GM12878 (cell line): Measurements from ENCODE around the gene CKB. TPM values are rescaled to one million over a fixed set of nuclear protein-coding genes. Genes with fewer than 3 reads are reported as not detected.

Experiments
- ATF7 ChIP-seq: fragments of 450-650 bp; IDR thresholded peaks from 2 replicates; pipeline ENCODE4 v1.6.1; 2016; ENCODE audit warnings: low read depth, mild to moderate bottlenecking
- BCL11A ChIP-seq: IDR thresholded peaks from 2 replicates; pipeline ENCODE4 v1.6.1; 2011; ENCODE audit warnings: low read depth, low read length
- BHLHE40 ChIP-seq, 2 experiments: fragments of 450-650 bp in 1 of 2; IDR thresholded peaks; 2 replicates each; pipeline ENCODE4 v1.6.1; 2011 to 2017; ENCODE audit warnings: low read depth in 2 of 2, borderline replicate concordance in 1 of 2, improper control_type of control experiment in 1 of 2, low read length in 1 of 2, mild to moderate bottlenecking in 1 of 2
- CHD2 ChIP-seq: IDR thresholded peaks from 2 replicates; pipeline ENCODE4 v1.6.1; 2011; ENCODE audit warnings: low read depth, low read length, improper control_type of control experiment, borderline replicate concordance
- DPF2 ChIP-seq: fragments of 450-650 bp; IDR thresholded peaks from 2 replicates; pipeline ENCODE4 v1.6.1; 2017; ENCODE audit warnings: mild to moderate bottlenecking
- EED ChIP-seq: sonication (generic); IDR thresholded peaks from 2 replicates; pipeline ENCODE4 v1.6.1; 2016; ENCODE audit warnings: antibody characterized with exemption, low read depth
- HDAC2 ChIP-seq: fragments of 200-600 bp; sonication (generic); IDR thresholded peaks from 2 replicates; pipeline ENCODE4 v1.6.1; 2017
- IKZF1 ChIP-seq: fragments of 450-650 bp; conservative IDR thresholded peaks from 2 replicates; pipeline ENCODE4 v1.6.1; 2017; ENCODE audit warnings: antibody characterized with exemption, mild to moderate bottlenecking
- IKZF2 ChIP-seq, 2 experiments: fragments of 450-650 bp; IDR thresholded peaks; 2 replicates each; pipeline ENCODE4 v1.6.1; 2017; ENCODE audit warnings: mild to moderate bottlenecking in 2 of 2, moderate library complexity in 2 of 2
- KLF5 ChIP-seq: fragments of 450-650 bp; IDR thresholded peaks from 2 replicates; pipeline ENCODE4 v1.6.1; 2014; ENCODE audit warnings: mild to moderate bottlenecking; ENCODE audit not compliant: partially characterized antibody
- MYB ChIP-seq: fragments of 150-350 bp; IDR thresholded peaks from 2 replicates; pipeline ENCODE4 v1.6.1; 2014; ENCODE audit warnings: mild to moderate bottlenecking, low read depth, low read length, borderline replicate concordance
- PAX5 ChIP-seq: IDR thresholded peaks from 2 replicates; pipeline ENCODE4 v1.6.1; 2011; ENCODE audit warnings: low read depth, low read length, borderline replicate concordance
- POLR2AphosphoS5 ChIP-seq: IDR thresholded peaks from 2 replicates; pipeline ENCODE4 v1.6.1; 2011; ENCODE audit warnings: mild to moderate bottlenecking, low read length, inconsistent platforms
- POU2F2 ChIP-seq: IDR thresholded peaks from 3 replicates; pipeline ENCODE4 v1.6.1; 2011; ENCODE audit warnings: low read depth, mild to moderate bottlenecking, low read length, borderline replicate concordance
- RB1 ChIP-seq: fragments of 450-650 bp; formaldehyde crosslinking; IDR thresholded peaks from 2 replicates; pipeline ENCODE4 v1.6.1; 2017; ENCODE audit warnings: mild to moderate bottlenecking, borderline replicate concordance
- SIN3A ChIP-seq: IDR thresholded peaks from 2 replicates; pipeline ENCODE4 v1.6.1; 2012; ENCODE audit warnings: low read depth, low read length, improper control_type of control experiment
- SMARCA5 ChIP-seq: fragments of 450-650 bp; IDR thresholded peaks from 2 replicates; pipeline ENCODE4 v1.6.1; 2017; ENCODE audit warnings: mild to moderate bottlenecking
- STAT1 ChIP-seq: fragments of 450-650 bp; conservative IDR thresholded peaks from 2 replicates; pipeline ENCODE4 v1.6.1; 2014; ENCODE audit warnings: antibody characterized with exemption, mild to moderate bottlenecking
- TAF1 ChIP-seq: IDR thresholded peaks from 2 replicates; pipeline ENCODE4 v1.6.1; 2011; ENCODE audit warnings: mild to moderate bottlenecking, low read depth, low read length, borderline replicate concordance
- TCF12 ChIP-seq: IDR thresholded peaks from 2 replicates; pipeline ENCODE4 v1.6.1; 2011; ENCODE audit warnings: low read depth, mild to moderate bottlenecking, low read length
- YY1 ChIP-seq: IDR thresholded peaks from 2 replicates; pipeline ENCODE4 v1.6.1; 2011; ENCODE audit warnings: low read depth, mild to moderate bottlenecking, low read length
- ZZZ3 ChIP-seq: IDR thresholded peaks from 2 replicates; pipeline ENCODE4 v1.6.1; 2011; ENCODE audit warnings: low read depth; ENCODE audit not compliant: control insufficient read depth, insufficient read length
- polyA plus RNA-seq, 11 experiments: library from polyadenylated mRNA; depleted of rRNA in 4 of 11; unstranded in 6 of 11; stranded (reverse) in 5 of 11; fragments of >200 nt; fragmentation: Nextera tagmentation in 4 of 11; fragmentation: Illumina TruSeq in 1 of 11; extraction: Ambion mirVana in 4 of 11; extraction: Trizol in 1 of 11; gene quantifications; 1 replicate in 1 of 11; 2 replicates in 10 of 11; pipeline versions ENCODE4 v1.2.1 to v1.2.3, GENCODE V29; 2011 to 2016; ENCODE audit warnings: inconsistent platforms in 2 of 11, missing spikeins in 2 of 11, low read depth in 1 of 11
- total RNA-seq, 4 experiments: library from RNA; depleted of rRNA in 3 of 4; stranded (reverse); fragments of >200 nt in 3 of 4; fragmentation: Illumina TruSeq in 1 of 4; extraction: Trizol in 1 of 4; gene quantifications; 2 replicates each; pipeline versions ENCODE4 v1.2.1 to v1.2.3, GENCODE V29; 2013 to 2021
- TF ChIP-seq, protein P1 (sequence below): fragments of 450-650 bp; IDR thresholded peaks from 2 replicates; pipeline ENCODE4 v1.6.1; 2017; ENCODE audit warnings: low read depth, mild to moderate bottlenecking, moderate library complexity
- TF ChIP-seq, protein P2 (sequence below): fragments of 450-650 bp; IDR thresholded peaks from 2 replicates; pipeline ENCODE4 v1.6.1; 2016; ENCODE audit warnings: mild to moderate bottlenecking
- TF ChIP-seq, protein P3 (sequence below): fragments of 450-650 bp; IDR thresholded peaks from 2 replicates; pipeline ENCODE4 v1.6.1; 2018; ENCODE audit warnings: borderline replicate concordance, mild to moderate bottlenecking; ENCODE audit not compliant: partially characterized antibody
- TF ChIP-seq, protein P4 (sequence below): IDR thresholded peaks from 2 replicates; pipeline ENCODE4 v1.6.1; 2012; ENCODE audit warnings: low read depth, low read length, improper control_type of control experiment

The CKB gene
- total and polyA plus RNA-seq, 10 of the 15 experiments (the other 5 are each of a cell fraction or from before 2014, with no cell fraction given): 0.40 to 6.1 (median 2.3) TPM

DNA sequence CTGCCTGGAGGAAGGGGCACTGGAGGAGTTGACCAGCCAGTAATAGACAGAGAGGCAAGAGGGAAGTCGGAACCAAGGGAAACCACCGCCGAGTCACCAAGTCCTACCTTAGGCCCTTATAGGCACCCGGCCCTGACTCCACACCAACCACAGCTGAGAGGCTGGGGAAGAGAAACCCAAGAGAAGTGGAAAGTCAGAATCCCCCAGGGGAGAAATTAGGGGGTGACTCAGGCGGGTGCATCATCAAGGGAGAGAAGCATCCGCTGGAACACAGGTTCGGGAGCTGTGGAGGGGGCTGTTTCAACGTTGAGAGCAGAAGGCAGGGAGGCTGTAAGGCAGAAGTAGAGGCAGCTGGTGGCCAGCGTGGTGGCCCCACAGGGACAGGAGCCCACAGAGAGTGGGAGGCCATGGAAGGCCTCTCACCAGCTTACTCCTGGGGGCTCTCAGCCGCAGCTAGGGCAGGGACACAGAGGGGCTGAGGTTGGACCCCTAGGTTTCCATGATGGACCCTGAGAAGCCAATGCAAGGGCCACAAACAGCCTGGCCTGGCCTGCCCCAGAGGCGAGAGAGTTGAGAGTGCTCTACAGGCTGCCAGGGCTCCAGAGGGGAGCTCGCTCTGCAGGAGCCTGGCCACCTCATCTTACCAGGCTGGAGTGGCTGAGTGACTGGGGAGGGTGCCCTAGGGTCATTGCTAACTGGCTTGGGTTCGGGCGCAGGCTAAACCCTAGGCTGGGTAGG, 4.9 kb upstream of the CKB start (continued):
- TF ChIP-seq, protein P1, sequence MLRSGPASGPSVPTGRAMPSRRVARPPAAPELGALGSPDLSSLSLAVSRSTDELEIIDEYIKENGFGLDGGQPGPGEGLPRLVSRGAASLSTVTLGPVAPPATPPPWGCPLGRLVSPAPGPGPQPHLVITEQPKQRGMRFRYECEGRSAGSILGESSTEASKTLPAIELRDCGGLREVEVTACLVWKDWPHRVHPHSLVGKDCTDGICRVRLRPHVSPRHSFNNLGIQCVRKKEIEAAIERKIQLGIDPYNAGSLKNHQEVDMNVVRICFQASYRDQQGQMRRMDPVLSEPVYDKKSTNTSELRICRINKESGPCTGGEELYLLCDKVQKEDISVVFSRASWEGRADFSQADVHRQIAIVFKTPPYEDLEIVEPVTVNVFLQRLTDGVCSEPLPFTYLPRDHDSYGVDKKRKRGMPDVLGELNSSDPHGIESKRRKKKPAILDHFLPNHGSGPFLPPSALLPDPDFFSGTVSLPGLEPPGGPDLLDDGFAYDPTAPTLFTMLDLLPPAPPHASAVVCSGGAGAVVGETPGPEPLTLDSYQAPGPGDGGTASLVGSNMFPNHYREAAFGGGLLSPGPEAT: peak; percentile 79
- peak; percentile 22 to 38; a peak in 1 of 4 replicates for TF ChIP-seq BHLHE40 (IDR thresholded peaks at IDR 0.05; ENCODE audit: borderline replicate concordance in 1 of 2, low read depth in 2 of 2, low read length in 1 of 2)
- peak; percentile 81 for TF ChIP-seq IKZF1
- TF ChIP-seq POLR2AphosphoS5: peak; percentile 62; the same call in 1 of the 2 replicates
- peak; percentile 40; the same call in 1 of the 2 replicates for TF ChIP-seq SIN3A
- TF ChIP-seq HDAC2: no peak
- 0 out of 2 replicates have a peak, but pooled peaks have one; percentile 31 for TF ChIP-seq TCF12
- peak; percentile 55; the same call in 1 of the 2 replicates for TF ChIP-seq PAX5
- TF ChIP-seq POU2F2: no peak
- TF ChIP-seq EED: peak; percentile 76
- no peak for TF ChIP-seq RB1
- 0 out of 2 replicates have a peak, but pooled peaks have one; percentile 28 for TF ChIP-seq CHD2
- TF ChIP-seq MYB: no peak
- TF ChIP-seq YY1: no peak
- TF ChIP-seq, protein P2, sequence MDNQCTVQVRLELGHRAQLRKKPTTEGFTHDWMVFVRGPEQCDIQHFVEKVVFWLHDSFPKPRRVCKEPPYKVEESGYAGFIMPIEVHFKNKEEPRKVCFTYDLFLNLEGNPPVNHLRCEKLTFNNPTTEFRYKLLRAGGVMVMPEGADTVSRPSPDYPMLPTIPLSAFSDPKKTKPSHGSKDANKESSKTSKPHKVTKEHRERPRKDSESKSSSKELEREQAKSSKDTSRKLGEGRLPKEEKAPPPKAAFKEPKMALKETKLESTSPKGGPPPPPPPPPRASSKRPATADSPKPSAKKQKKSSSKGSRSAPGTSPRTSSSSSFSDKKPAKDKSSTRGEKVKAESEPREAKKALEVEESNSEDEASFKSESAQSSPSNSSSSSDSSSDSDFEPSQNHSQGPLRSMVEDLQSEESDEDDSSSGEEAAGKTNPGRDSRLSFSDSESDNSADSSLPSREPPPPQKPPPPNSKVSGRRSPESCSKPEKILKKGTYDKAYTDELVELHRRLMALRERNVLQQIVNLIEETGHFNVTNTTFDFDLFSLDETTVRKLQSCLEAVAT: no peak
- no peak for TF ChIP-seq TAF1
- 0 out of 2 replicates have a peak, but pooled peaks have one; percentile 47 for TF ChIP-seq DPF2
- no peak for TF ChIP-seq STAT1
- TF ChIP-seq, protein P3, sequence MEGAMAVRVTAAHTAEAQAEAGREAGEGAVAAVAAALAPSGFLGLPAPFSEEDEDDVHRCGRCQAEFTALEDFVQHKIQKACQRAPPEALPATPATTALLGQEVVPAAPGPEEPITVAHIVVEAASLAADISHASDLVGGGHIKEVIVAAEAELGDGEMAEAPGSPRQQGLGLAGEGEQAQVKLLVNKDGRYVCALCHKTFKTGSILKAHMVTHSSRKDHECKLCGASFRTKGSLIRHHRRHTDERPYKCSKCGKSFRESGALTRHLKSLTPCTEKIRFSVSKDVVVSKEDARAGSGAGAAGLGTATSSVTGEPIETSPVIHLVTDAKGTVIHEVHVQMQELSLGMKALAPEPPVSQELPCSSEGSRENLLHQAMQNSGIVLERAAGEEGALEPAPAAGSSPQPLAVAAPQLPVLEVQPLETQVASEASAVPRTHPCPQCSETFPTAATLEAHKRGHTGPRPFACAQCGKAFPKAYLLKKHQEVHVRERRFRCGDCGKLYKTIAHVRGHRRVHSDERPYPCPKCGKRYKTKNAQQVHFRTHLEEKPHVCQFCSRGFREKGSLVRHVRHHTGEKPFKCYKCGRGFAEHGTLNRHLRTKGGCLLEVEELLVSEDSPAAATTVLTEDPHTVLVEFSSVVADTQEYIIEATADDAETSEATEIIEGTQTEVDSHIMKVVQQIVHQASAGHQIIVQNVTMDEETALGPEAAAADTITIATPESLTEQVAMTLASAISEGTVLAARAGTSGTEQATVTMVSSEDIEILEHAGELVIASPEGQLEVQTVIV: no peak
- TF ChIP-seq ATF7: peak; percentile 60
- TF ChIP-seq, protein P4, sequence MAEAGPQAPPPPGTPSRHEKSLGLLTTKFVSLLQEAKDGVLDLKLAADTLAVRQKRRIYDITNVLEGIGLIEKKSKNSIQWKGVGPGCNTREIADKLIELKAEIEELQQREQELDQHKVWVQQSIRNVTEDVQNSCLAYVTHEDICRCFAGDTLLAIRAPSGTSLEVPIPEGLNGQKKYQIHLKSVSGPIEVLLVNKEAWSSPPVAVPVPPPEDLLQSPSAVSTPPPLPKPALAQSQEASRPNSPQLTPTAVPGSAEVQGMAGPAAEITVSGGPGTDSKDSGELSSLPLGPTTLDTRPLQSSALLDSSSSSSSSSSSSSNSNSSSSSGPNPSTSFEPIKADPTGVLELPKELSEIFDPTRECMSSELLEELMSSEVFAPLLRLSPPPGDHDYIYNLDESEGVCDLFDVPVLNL: no peak
- no peak for TF ChIP-seq KLF5
- TF ChIP-seq BCL11A: peak; percentile 61; the same call in 1 of the 2 replicates
- TF ChIP-seq ZZZ3: no peak
- TF ChIP-seq IKZF2 (IDR thresholded peaks at IDR 0.05): peak; percentile 80 to 87
- 0 out of 2 replicates have a peak, but pooled peaks have one; percentile 11 for TF ChIP-seq SMARCA5
